HG02588 (cell line): ENCODE results near the gene KHK.

Experiments
- ATAC-seq: cut with Tn5 transposase; IDR thresholded peaks from one replicate; pipeline ENCODE4 v1.9.1; 2021; ENCODE audit warnings: mild to moderate bottlenecking, moderate library complexity; ENCODE audit not compliant: unreplicated experiment

The KHK gene

DNA sequence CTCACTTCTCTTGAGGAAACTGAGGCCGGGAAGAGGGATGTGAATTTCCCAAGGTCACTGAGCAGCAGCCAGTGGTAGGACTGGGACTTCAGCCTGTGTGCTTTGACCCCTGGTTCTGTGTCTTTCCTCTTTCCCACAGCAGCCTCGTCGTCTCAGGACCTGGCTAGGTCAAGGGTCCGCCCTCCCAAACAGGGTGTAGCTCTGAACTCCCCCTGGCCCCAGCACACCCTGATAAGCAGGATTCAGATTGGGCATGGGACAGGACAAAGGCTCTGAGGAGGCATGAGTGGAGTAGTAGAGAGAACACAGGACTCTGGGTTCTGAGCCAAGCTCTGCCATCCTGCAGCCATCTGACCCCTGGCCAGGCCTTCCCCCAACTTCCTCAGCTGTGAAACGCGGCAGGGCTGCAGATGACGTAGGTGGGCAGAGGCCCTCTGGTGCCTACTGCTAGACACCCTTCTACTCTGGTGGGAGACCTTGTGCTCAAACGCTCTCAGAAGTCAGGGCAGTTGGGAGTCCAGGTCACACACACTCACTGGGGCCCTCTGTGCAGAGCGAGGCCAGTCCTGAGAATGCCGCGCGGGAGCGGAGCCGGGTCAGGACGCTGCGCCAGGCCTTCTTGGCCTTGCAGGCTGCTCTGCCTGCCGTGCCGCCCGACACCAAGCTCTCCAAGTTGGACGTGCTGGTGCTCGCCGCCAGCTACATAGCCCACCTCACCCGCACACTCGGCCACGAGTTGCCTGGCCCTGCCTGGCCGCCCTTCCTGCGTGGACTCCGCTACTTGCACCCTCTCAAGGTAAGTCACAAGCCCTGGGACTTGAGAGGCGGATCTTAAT is 63.2 kb downstream of the KHK start:
- ATAC-seq, result no peak
